ENCODE measurements around the gene RNF186.
"Not testable (repeated sequence)": the region's sequence is repeated elsewhere in the genome, so short reads cannot be mapped to it uniquely, and the experiment has no call there.

GRCh38 chr1:19849307-19849706, 34.2 kb upstream of the RNF186 start:
- TF ChIP-seq CTCF (IDR thresholded peaks at IDR 0.05); TEAD4 (IDR thresholded peaks at IDR 0.05; ENCODE audit: borderline replicate concordance, insufficient read depth); EZH2phosphoT487 (IDR thresholded peaks at IDR 0.05; ENCODE audit: borderline replicate concordance, low read depth): not testable (repeated sequence)

All from SK-N-SH (cell line).